ENCODE measurements around the gene PARP16. TPM values are rescaled to one million over a fixed set of nuclear protein-coding genes. Genes with fewer than 3 reads are reported as not detected.

PARP16 gene
- total RNA-seq, 1 experiment from 2014 or later = 4.7 TPM

GRCh38 chr15:65311760-65312159 lies 25.1 kb upstream of the PARP16 start:
- H3K27ac Mint-ChIP-seq = no peak overlapping the region
- no peaks in the 10 kb centered on the region for H3K9me3 Mint-ChIP-seq
- no peaks in the 10 kb centered on the region for H3K27me3 Mint-ChIP-seq (ENCODE audit: low read depth)
- H3K36me3 Mint-ChIP-seq = no peaks in the 10 kb centered on the region
- no peak for TF ChIP-seq TP53 (CRISPR knock-in tag; IDR thresholded peaks at IDR 0.05)
- TF ChIP-seq NR2C2 (CRISPR knock-in tag; IDR thresholded peaks at IDR 0.05) = no peak
- TF ChIP-seq, protein P1, sequence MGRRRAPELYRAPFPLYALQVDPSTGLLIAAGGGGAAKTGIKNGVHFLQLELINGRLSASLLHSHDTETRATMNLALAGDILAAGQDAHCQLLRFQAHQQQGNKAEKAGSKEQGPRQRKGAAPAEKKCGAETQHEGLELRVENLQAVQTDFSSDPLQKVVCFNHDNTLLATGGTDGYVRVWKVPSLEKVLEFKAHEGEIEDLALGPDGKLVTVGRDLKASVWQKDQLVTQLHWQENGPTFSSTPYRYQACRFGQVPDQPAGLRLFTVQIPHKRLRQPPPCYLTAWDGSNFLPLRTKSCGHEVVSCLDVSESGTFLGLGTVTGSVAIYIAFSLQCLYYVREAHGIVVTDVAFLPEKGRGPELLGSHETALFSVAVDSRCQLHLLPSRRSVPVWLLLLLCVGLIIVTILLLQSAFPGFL (CRISPR knock-in tag; IDR thresholded peaks at IDR 0.05; ENCODE audit: borderline replicate concordance) = no peak
- TF ChIP-seq, protein P2, sequence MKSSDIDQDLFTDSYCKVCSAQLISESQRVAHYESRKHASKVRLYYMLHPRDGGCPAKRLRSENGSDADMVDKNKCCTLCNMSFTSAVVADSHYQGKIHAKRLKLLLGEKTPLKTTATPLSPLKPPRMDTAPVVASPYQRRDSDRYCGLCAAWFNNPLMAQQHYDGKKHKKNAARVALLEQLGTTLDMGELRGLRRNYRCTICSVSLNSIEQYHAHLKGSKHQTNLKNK (CRISPR knock-in tag; IDR thresholded peaks at IDR 0.05) = no peak
- no peak for TF ChIP-seq NFYB (CRISPR knock-in tag; conservative IDR thresholded peaks at IDR 0.05; ENCODE audit: low read depth)
- DNase-seq (ENCODE audit: low spot score) (no peak), ATAC-seq (no peak)
- POLR2A ChIA-PET = interaction anchor here (0.7 kb wide), 1 partner anchor 25 kb away, joined by 6 read pairs; the partner anchor contains the start of gene PARP16
- no peak overlapping the region for H3K4me3 Mint-ChIP-seq
- CTCF ChIA-PET = no interaction called here
- peaks cover 17% of the 10 kb centered on the region for H3K4me1 Mint-ChIP-seq

DNA sequence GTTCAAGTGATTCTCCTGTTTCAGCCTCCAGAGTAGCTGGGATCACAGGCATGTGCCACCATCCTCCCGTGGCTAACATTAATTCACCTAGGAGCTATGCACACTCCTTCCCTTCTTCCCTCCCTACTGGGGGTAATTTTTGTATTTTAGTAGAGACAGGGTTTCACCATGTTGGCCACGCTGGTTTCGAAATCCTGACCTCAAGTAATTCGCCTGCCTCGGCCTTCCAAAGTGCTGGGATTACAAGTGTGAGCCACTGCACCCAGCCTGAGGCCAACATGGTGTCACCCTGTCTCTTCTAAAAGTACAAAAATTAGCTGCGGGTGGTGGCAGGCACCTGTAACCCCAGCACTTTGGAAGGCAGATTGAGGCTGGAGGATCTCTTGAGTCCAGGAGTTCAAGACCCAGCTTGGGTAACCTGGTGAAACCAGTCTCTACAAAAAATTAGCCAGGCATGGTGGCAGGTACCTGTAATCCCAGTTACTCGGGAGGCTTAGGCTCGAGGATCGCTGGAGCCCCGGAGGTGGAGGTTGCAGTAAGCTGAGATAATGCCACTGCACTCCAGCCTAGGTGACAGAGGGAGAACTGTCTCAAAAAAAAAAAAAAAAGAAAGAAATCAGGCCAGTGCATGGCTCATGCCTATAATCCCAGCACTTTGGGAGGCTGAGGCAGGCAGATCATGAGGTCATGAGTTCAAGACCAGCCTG lies 23.9 kb upstream of the PARP16 start:
- ChIA-PET POLR2A (interaction anchor here (0.6 kb wide), 1 partner anchor 36 kb away, joined by 6 read pairs; no protein-coding TSS in a partner anchor), CTCF (interaction anchor here (0.7 to 3.0 kb wide), 4 partner anchors 8 to 90 kb away, joined by 3 to 12 read pairs (median 4); no protein-coding TSS in a partner anchor)
- H3K4me1 Mint-ChIP-seq = peaks cover 17% of the 10 kb centered on the region
- no peak for ATAC-seq
- no peaks in the 10 kb centered on the region for H3K9me3 Mint-ChIP-seq
- H3K36me3 Mint-ChIP-seq = no peaks in the 10 kb centered on the region
- no peak overlapping the region for H3K4me3 Mint-ChIP-seq
- no peaks in the 10 kb centered on the region for H3K27me3 Mint-ChIP-seq (ENCODE audit: low read depth)
- TF ChIP-seq SP1 (CRISPR knock-in tag; conservative IDR thresholded peaks at IDR 0.05) = no peak
- TF ChIP-seq JUN (CRISPR knock-in tag; IDR thresholded peaks at IDR 0.05) = no peak
- no peak for TF ChIP-seq ZNF423 (CRISPR knock-in tag; IDR thresholded peaks at IDR 0.05)
- TF ChIP-seq IRF2 (CRISPR knock-in tag; IDR thresholded peaks at IDR 0.05; ENCODE audit: borderline replicate concordance, low read depth) = no peak
- DNase-seq (ENCODE audit: low spot score) = no peak
- H3K27ac Mint-ChIP-seq = no peak overlapping the region

DNA sequence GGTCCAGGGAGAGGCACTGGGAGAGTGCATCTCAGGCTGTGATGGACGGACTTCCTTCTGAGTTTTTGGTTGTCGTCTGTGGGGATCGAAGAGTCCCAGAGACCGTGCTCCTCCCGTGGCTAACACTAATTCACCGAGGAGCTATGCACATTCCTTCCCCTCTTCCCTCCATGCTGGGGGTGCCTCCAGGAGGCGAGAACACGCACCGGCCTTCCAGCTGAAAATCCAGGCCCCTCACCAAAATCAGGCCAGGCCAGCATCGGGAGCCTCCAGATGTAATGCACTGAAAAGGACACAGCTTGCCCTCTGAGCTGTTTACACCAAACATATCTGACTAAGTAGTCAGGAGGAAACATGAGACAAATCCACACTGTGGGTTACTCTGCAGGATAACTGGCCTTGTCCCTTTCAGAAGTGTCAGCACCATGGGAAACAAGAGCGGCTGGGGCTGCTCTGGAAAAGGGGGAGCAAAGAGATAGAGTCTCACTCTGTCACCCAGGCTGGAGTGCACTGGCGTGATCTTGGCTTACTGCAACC lies 23.3 kb upstream of the PARP16 start:
- no peak for ATAC-seq
- H3K9me3 Mint-ChIP-seq = no peaks in the 10 kb centered on the region
- no peaks in the 10 kb centered on the region for H3K27me3 Mint-ChIP-seq (ENCODE audit: low read depth)
- DNase-seq (ENCODE audit: low spot score) = no peak
- H3K4me3 Mint-ChIP-seq = no peak overlapping the region
- peaks cover 19% of the 10 kb centered on the region for H3K4me1 Mint-ChIP-seq
- no peaks in the 10 kb centered on the region for H3K36me3 Mint-ChIP-seq
- no peak for TF ChIP-seq MYBL2 (CRISPR knock-in tag; IDR thresholded peaks at IDR 0.05)
- no peak for TF ChIP-seq ZNF219 (CRISPR knock-in tag; IDR thresholded peaks at IDR 0.05; ENCODE audit: borderline replicate concordance)
- no peak for TF ChIP-seq ZNF532 (CRISPR knock-in tag; IDR thresholded peaks at IDR 0.05; ENCODE audit: borderline replicate concordance)
- no peak for TF ChIP-seq CBFB (CRISPR knock-in tag; IDR thresholded peaks at IDR 0.05; ENCODE audit: low read depth)
- TF ChIP-seq, protein P3, sequence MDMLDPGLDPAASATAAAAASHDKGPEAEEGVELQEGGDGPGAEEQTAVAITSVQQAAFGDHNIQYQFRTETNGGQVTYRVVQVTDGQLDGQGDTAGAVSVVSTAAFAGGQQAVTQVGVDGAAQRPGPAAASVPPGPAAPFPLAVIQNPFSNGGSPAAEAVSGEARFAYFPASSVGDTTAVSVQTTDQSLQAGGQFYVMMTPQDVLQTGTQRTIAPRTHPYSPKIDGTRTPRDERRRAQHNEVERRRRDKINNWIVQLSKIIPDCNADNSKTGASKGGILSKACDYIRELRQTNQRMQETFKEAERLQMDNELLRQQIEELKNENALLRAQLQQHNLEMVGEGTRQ (CRISPR knock-in tag; IDR thresholded peaks at IDR 0.05) = no peak
- no peak for TF ChIP-seq ELF4 (CRISPR knock-in tag; IDR thresholded peaks at IDR 0.05; ENCODE audit: low read depth)
- no peak for TF ChIP-seq ZBTB21 (CRISPR knock-in tag; IDR thresholded peaks at IDR 0.05; ENCODE audit: borderline replicate concordance)
- no peak for TF ChIP-seq ESRRA (CRISPR knock-in tag; IDR thresholded peaks at IDR 0.05; ENCODE audit: borderline replicate concordance)
- TF ChIP-seq ZNF423 (CRISPR knock-in tag; IDR thresholded peaks at IDR 0.05) = no peak
- no peak for TF ChIP-seq JAZF1 (CRISPR knock-in tag; IDR thresholded peaks at IDR 0.05)
- TF ChIP-seq CTCF (IDR thresholded peaks at IDR 0.05) = no peak
- no peak for TF ChIP-seq NR1H2 (CRISPR knock-in tag; IDR thresholded peaks at IDR 0.05)
- CTCF ChIA-PET = interaction anchor here (1.2 to 3.0 kb wide), 3 partner anchors 9 to 90 kb away, joined by 3 to 12 read pairs (median 6); no protein-coding TSS in a partner anchor
- POLR2A ChIA-PET = interaction anchor here (0.6 kb wide), 1 partner anchor 36 kb away, joined by 6 read pairs; no protein-coding TSS in a partner anchor
- H3K27ac Mint-ChIP-seq = no peak overlapping the region
